GDM1 (cell line): ENCODE results near the gene PAX5.

Experiments used
- DNase-seq: peaks from one replicate; lab custom pipeline; 2025; lab: John Stamatoyannopoulos, UW

The PAX5 gene

DNA sequence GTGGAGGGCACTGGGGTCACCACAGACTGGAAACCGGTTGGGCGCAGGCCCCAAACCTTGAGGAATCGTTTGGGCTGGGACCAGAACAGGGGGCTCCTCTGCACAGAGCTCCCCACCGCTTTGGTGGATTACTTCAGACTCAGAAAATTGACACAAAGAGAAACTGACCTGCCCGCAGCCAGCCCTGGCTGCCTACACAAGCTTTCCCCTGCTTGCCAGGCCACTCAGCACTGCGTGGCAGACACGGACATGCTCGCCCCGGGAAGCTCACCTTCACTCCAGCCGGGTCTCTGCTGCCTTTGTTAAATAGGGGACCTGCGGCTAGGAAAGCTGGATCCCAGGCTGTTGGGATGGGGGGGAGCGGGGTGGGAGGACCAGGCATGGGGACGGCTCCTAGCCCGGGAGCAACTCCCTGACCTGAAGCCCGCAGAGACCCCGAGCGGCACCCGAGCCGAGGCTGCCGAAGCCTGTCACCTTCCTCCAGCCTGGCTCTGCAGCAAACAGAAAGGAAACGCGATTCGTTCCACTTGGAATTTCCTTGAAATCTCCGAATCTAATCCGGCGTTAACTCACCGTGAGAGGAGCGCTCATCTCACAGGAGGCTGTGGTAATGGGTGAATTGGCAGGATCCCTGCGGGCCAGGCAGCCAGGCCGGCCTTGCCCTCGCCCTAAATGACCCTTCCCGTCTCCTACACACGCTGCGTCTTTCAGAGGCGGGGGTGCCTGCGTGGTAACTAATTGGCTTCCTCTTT is 8.8 kb downstream of the PAX5 start:
- DNase-seq: no peak

DNA sequence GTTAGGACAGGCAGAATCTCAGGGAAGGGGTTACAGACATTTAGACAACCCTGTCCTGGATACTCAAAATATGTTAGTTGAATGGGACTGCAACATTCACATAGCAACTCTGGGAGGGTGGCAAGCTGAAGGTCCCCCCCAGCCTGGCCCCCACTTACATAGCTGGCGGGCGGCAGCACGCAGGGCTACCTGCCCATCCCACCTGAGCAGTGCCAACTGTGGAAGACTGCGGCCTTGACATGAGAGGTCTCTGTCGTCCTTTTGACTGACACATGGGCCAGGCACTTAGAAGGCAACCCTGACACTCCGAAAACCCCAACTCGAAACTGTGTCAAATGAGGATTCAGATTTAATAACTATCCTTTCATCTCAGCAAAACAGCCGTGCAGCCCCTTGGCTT is 16.5 kb downstream of the PAX5 start:
- no peak for DNase-seq

- no peak for DNase-seq
Measured at GRCh38 chr9:37011530-37011929, 22.5 kb downstream of the PAX5 start.

- DNase-seq: no peak
Measured at GRCh38 chr9:37010976-37011375, 23.1 kb downstream of the PAX5 start.

GRCh38 chr9:37010180-37010579 is 23.9 kb downstream of the PAX5 start:
- DNase-seq: peak; percentile 11

DNA sequence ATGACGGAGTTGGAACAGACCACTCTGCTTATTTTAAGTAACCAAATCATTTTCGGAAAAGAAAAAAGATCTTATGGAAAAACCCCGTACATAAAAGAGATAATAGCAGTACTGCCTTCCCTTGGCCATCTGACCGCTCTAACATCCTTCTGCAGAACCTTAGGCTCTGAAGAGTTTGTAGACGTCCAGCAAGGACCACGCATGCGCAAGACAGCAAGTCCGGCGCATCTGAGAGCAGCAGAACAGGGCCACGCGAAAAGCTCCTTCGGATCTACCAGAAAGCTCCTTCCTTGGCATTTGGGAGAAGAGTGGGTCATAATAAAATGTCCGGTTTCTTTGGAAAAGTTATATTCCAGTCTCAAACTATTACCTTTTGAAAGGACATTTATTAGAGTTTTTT is 26.8 kb downstream of the PAX5 start:
- no peak for DNase-seq

- no peak for DNase-seq
Measured at GRCh38 chr9:37005517-37006140, 28.4 kb downstream of the PAX5 start.

DNA sequence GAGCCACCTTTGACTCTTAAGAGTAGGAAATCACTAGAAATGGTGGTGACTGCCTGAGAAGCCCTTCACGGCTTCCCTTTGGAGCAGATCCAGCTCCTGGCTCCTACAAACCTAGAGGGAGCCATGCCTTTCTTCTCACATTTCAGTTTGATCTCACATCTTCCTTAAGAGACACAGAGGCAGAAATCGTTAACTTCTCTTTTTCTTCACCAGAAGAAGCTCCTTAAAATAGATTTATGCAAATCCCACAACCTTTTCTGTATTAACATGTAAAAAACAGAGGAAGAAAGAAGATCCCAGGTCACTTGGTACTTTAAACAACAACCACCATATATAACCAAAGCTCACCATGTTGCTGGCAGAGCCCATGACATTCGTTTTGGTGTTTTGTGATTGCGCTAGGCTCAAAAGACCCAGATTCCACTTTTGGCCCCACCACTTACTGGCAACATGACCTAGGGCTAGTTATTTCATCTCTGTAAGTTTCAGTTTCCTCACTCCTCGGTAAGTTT is 29.6 kb downstream of the PAX5 start:
- no peak for DNase-seq

- DNase-seq: no peak
Measured at GRCh38 chr9:37002413-37003217, 31.5 kb downstream of the PAX5 start.

DNA sequence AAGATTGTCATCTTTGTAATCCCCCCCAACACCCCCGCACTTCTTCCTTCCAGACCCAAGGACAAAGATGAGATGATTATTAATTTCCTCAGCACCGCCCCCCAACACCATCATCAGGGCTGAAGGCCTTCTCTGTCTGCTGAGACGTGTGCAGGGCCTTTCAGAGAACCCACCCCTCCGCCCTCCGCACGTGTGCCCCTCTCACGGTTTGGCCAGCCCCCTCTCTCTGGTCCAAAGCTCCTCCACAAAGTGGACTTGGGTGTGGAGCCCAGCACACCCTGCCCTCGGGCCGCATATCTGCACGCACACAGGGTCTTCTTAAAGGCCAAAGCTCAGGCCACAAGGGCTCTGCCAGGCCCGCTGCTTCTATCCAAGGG is 32.0 kb downstream of the PAX5 start:
- DNase-seq: no peak

DNA sequence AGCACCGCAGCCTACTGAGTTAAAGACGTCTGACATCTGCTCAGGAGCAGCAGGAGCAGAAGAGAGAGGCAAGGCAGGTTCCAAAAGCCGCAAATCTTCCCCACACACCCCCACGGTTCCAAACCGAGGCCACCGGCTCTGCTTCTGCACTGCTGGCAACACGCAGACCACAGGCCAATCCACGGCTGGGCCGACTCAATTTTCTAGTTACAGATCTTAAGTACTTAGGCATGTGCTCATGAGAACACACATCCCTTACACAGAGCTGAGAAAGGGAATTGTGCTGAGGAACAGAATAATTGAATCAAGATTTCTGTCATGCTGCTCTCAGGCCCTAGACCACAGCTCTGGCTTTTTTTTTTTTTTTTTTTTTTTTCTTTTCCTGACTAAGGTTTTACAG is 32.6 kb downstream of the PAX5 start:
- DNase-seq: no peak

GRCh38 chr9:36999728-37000333 is 34.2 kb downstream of the PAX5 start:
- no peak for DNase-seq

DNA sequence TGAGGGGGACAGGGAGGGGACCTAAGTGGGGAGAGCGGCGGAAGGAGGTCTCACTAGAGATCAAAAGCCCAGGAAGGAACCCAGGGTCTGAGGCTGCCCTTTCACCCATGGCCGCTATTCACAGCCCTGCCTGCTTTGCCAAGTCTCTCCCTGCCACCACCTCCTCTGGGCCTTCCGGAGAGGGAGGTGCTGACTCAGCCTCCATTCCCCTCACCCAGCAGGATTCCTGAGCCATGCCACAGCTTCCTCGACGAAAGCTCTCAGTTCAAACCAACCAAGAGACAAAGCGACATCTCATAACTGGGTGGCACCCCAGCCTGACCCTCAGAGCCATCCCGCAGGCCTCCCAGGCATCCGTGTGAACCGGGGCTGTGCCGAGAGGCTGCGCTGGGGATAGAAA is 36.7 kb downstream of the PAX5 start:
- DNase-seq: no peak

DNA sequence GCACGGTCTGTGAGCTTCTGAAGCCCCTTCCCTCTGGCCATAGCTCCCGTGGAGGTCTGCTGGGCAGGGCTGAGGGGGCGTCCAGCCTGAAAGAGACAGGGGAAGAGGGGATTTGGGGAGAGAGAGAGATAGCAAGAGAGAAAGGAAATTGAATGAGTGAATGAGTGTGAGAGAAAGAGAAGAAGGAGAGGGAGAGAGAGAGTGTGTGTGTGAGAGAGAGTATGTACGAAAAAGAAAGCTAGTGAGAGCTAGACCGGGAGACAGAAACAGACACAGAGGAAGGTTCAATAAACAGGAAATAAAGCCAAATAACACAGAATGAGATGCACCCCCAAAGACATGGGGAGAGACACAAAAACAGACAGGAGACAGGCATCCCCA is 37.4 kb downstream of the PAX5 start:
- no peak for DNase-seq

DNA sequence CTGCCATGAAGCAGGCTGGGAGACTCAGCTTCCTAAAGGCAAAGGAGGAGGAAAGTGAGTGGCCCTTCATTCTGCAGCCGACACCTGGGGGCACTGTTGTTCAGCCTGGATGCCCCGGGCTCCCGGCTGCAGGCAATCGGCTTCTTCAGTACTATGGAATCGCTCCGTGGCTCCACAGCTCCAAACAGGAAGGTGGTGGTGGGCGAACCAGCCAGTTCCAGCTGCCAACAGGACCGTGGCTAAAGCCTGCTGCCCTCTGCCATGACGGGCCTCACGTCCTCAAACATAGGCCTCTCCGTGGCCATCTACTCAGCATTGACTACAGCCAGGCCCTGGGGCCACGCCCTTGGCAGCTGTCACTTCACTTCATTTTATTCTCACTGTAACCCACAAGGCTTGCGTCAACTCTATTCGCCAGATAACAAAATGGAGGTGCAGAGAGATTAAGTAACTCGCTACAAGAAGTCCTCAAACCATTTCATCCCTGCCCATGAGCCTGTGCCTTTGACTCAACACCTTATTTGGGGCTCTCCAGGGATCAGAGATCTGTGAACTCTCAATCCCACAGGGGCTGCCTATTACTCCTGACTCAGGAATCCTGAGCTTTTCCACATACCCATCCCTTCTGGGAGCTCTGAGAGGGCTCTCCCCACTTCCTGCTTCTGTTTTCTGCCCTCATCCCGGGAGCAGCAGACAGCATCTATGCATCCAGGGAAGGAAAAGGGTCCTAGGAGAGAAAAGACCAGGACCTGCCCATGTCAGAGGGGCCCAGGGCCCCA is 38.0 kb downstream of the PAX5 start:
- DNase-seq: peak; percentile 60

DNA sequence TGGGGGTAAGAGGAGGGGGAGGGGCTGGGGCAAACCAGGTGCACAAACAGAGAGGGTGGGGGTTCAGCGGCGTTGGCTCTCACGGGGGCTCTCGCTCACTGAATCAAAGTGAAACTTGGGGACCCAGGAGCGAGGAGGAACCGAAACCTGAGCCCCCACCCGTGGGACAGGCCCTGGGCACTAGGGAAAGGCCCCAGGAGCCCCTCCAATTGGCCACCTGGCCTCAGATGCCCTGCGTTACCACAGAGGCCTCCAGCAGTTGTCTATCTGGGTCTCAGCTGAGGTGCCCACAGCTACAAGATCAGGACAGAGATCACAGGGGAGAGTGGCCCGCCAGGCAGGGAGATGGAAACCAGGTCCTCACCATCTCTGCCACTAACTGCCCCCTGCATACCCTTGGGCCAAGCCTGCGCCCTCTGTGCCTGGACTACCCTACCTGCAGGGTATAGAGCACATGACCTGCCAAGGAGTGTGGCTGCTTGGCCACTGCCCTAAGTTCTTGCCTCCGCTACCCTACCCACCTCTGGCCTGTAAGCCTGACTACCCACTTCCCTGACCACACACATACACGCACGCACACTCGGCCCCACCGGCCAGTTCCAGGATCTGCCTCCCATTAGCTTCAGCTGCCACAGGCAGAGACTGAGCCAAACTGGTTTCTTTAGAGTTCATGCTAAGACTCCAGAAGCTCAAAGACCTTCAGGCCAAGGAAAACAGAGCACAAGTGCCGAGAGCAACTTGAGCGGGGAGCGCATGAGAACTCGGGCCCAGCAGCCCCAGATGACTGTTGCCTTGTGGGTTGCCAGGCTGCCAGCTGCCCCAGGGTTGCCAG is 39.9 kb downstream of the PAX5 start:
- DNase-seq: no peak

- DNase-seq: no peak
Measured at GRCh38 chr9:36992501-36993316, 41.4 kb downstream of the PAX5 start.

DNA sequence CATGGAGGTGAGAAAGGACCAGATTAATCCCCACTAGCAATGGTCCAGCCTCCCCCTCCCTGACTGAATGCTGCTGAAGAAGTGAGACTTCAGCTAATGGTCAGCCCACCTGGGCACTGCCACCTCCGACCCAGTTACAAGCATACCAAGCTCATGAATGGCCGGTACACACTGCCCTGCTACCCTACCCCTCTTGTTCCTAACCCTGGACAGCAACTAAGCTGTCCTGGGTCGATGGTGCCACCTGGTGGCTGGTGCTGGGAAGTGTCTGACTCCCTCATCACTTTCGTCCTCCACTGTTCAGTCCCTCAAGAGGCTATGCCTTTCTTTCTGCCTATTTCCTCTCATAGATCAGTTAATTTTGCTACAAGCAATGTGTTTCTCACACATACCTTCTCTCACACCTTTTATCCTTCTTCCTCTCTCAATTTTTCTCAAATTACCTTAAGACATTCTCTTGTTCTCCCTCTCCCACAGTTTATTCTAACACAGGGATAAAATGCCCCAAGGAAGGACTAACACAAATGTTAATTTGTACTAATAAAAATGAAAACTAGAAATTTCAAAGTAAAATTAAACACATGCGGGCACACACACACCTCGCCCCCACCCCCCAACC is 42.4 kb downstream of the PAX5 start:
- DNase-seq: peak; percentile 10

DNA sequence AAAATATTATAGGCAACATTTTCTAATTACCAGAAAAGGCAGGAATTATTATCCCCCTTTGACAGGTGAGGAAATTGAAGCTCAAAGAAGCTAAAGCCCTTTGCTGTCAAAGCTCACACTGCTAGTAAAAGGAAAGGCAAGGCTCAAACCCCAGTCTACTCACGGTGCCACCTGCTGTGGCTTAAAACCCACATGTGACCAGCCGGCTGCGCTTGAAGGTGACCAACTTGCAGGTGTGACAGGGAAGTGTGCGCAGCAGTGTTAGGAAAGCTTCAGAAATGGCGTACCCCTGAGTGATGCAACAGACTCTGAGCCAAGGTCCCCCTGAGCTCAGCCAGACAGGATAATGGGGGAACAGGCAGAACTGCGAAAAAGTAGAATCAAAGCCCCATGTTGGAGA is 45.2 kb downstream of the PAX5 start:
- no peak for DNase-seq

DNA sequence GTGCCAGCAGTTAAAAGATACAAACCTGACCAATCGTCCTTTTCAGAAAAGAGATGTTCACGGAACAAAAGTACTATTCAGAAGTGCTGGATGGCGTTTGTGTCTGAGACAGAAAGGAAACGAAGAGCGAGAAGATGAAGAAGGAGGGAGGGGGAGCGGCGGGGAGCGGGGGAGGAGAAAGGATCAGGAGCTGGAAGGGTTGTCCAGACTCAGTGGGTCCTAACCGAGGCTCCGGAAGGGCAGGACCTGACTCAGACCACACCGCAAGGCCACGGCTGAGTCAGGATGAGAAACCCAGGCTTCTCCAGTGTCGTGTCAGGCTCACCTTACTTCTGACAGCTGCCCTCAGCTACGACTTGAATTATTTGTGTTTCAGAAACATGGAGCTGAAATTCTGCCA is 46.2 kb downstream of the PAX5 start:
- no peak for DNase-seq
